Activated T-helper 2 cell treated with anti-CD3 and anti-CD28 coated beads, Interferon-gamma antibody, Interleukin-2, Interleukin-4, amounts not matched to agents 10 μg/mL and 5 μg/mL and 100 μg/mL, durations not matched to agents 14 hours and 24 hours and 36 hours (primary cell): Measurements from ENCODE around the gene VWA5B2. TPM values are rescaled to one million over a fixed set of nuclear protein-coding genes. Genes with fewer than 3 reads are reported as not detected.

ENCODE experiments used
- DNase-seq: peaks from one replicate; pipeline ENCODE4 v3.0.0; 2021; ENCODE audit warnings: low spot score
- H3K27ac Mint-ChIP-seq: one replicate; pipeline ENCODE4 v1.8.0; 2021; ENCODE audit warnings: mixed read lengths
- H3K27me3 Mint-ChIP-seq: one replicate; pipeline ENCODE4 v1.8.0; 2021; ENCODE audit warnings: low read depth, mixed read lengths
- H3K36me3 Mint-ChIP-seq: one replicate; pipeline ENCODE4 v1.8.0; 2021; ENCODE audit warnings: low read depth, mixed read lengths
- H3K4me1 Mint-ChIP-seq: one replicate; pipeline ENCODE4 v1.8.0; 2021; ENCODE audit warnings: low read depth, mixed read lengths
- H3K4me3 Mint-ChIP-seq: one replicate; pipeline ENCODE4 v1.8.0; 2021; ENCODE audit warnings: low read depth, mild to moderate bottlenecking, moderate library complexity, mixed read lengths
- H3K9me3 Mint-ChIP-seq: one replicate; pipeline ENCODE4 v1.8.0; 2021; ENCODE audit warnings: mixed read lengths
- intact Hi-C: fragments of 100-400 bp; cut with micrococcal nuclease; formaldehyde crosslinking; loops from one replicate; pipeline ENCODE4 v1.15.1; 2023
- total RNA-seq: library from RNA; stranded (reverse); gene quantifications from 2 replicates; pipeline ENCODE4 v1.2.3, GENCODE V29; 2022

Gene VWA5B2
- 0.11 TPM in 1 of 2 replicates, not detected in the other for total RNA-seq

- Mint-ChIP-seq H3K36me3 (no peaks in the 10 kb centered on the region), H3K4me3 (peak within 1 kb of the TSS; percentile 61), H3K27me3 (peaks cover 53% of the 10 kb centered on the region), H3K27ac (no peak within 1 kb of the TSS), H3K4me1 (peaks cover 6% of the 10 kb centered on the region), H3K9me3 (no peaks in the 10 kb centered on the region)
- DNase-seq: peak; percentile 54
- intact Hi-C loops: no loop called here
Measured at GRCh38 chr3:184229394-184230080, at the start of gene VWA5B2. Gene VWA5B2 (plus strand): TSS chr3:184229585. CDS start chr3:184230529, 944 bp downstream.

- intact Hi-C loops: no loop called here
- H3K36me3 Mint-ChIP-seq: peaks cover 80% of the 10 kb centered on the region
- peaks cover 18% of the 10 kb centered on the region for H3K4me1 Mint-ChIP-seq
- H3K27ac Mint-ChIP-seq: no peak overlapping the region
- no peaks in the 10 kb centered on the region for H3K27me3 Mint-ChIP-seq
- no peaks in the 10 kb centered on the region for H3K9me3 Mint-ChIP-seq
- DNase-seq: no peak
- no peak overlapping the region for H3K4me3 Mint-ChIP-seq
Measured at GRCh38 chr3:184180165-184180564, 49.2 kb upstream of the VWA5B2 start.

GRCh38 chr3:184181596-184181995 is 47.8 kb upstream of the VWA5B2 start:
- H3K27me3 Mint-ChIP-seq: no peaks in the 10 kb centered on the region
- peaks cover 11% of the 10 kb centered on the region for H3K4me1 Mint-ChIP-seq
- H3K4me3 Mint-ChIP-seq: no peak overlapping the region
- H3K27ac Mint-ChIP-seq: no peak overlapping the region
- intact Hi-C loops: no loop called here
- DNase-seq: no peak
- no peaks in the 10 kb centered on the region for H3K9me3 Mint-ChIP-seq
- peaks cover 71% of the 10 kb centered on the region for H3K36me3 Mint-ChIP-seq

DNA sequence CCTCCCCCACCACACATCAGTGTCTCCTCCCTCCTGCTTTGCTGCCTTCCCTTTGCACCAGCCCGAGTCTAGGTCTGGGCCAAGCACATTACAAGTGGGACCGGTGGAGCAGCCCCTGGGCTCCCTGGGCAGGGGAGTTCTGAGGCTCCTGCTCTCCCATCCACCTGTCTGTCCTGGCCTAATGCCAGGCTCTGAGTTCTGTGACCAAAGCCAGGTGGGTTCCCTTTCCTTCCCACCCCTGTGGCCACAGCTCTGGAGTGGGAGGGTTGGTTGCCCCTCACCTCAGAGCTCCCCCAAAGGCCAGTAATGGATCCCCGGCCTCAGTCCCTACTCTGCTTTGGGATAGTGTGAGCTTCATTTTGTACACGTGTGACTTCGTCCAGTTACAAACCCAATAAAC is 45.7 kb upstream of the VWA5B2 start:
- DNase-seq: no peak
- intact Hi-C loops: no loop called here
- Mint-ChIP-seq H3K4me1 (peaks cover 18% of the 10 kb centered on the region), H3K36me3 (peaks cover 76% of the 10 kb centered on the region), H3K27me3 (no peaks in the 10 kb centered on the region), H3K27ac (no peak overlapping the region), H3K4me3 (no peak overlapping the region), H3K9me3 (no peaks in the 10 kb centered on the region)

GRCh38 chr3:184184546-184185230 is 44.7 kb upstream of the VWA5B2 start:
- Mint-ChIP-seq H3K4me3 (peak overlapping the region; percentile 94), H3K9me3 (no peaks in the 10 kb centered on the region), H3K27ac (peak overlapping the region; percentile 93), H3K4me1 (peaks cover 18% of the 10 kb centered on the region), H3K27me3 (no peaks in the 10 kb centered on the region), H3K36me3 (peaks cover 74% of the 10 kb centered on the region)
- intact Hi-C loops: no loop called here
- DNase-seq: no peak

DNA sequence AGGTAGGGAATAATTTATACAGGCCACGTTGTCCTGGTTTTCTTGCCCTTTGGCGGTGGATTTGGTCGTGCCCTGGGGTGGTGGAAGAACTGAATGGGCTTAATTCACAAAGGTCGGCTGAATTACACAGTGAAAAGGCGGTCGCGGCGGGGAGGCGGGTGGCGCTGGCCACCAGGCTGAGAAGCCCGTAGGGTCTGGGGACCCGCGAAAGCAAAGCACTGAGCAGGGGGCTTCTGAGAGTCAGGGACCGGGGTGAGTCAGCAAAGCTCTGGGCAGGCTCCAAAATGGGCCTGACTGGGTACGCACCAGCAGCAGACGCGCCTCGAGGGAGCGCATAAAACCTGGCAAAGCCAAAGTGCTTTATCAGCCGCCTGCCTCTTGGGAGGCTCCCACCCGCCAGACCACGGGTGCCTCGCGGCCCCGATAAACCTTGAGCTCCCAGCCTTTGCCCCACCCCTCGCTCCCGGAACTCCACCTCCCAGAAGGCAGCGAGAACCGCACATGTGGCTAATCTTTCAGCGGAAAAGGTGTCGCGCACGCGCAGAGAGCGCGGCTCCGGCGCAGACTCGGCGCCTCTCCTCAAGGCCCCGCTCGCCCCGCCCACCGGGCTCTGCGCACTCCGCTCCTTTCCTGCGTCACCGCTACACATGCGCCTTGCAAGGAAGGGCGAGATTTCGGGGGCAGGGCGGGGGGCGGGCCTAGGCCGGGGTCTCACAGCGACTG is 43.8 kb upstream of the VWA5B2 start:
- H3K36me3 Mint-ChIP-seq: peaks cover 73% of the 10 kb centered on the region
- H3K27ac Mint-ChIP-seq: peak overlapping the region; percentile 93
- peak; percentile 99 for DNase-seq
- peak overlapping the region; percentile 94 for H3K4me3 Mint-ChIP-seq
- H3K4me1 Mint-ChIP-seq: peaks cover 18% of the 10 kb centered on the region
- intact Hi-C loops: loop anchor here (1.0 kb wide), 5 partner anchors 11 to 114 kb away; partner anchors contain the start of genes AP2M1, DVL3, EEF1AKMT4 and EIF2B5
- no peaks in the 10 kb centered on the region for H3K27me3 Mint-ChIP-seq
- no peaks in the 10 kb centered on the region for H3K9me3 Mint-ChIP-seq

- intact Hi-C loops: loop anchor here (1.0 kb wide), 5 partner anchors 12 to 113 kb away; partner anchors contain the start of genes AP2M1, DVL3, EEF1AKMT4 and EIF2B5
- Mint-ChIP-seq H3K36me3 (peaks cover 71% of the 10 kb centered on the region), H3K9me3 (no peaks in the 10 kb centered on the region), H3K4me1 (peaks cover 18% of the 10 kb centered on the region), H3K27ac (peak within 1 kb of the TSS; percentile 93), H3K27me3 (no peaks in the 10 kb centered on the region), H3K4me3 (peak within 1 kb of the TSS; percentile 94)
- no peak for DNase-seq
Measured at GRCh38 chr3:184186184-184186901, 43.0 kb upstream of the VWA5B2 start, which contains the start of gene ABCF3. Gene ABCF3 (plus strand): TSS chr3:184186199. CDS start chr3:184186208, 9 bp downstream.

- intact Hi-C loops: loop anchor here (1.0 kb wide), 5 partner anchors 13 to 112 kb away; partner anchors contain the start of genes AP2M1, DVL3, EEF1AKMT4 and EIF2B5
- H3K4me3 Mint-ChIP-seq: peak overlapping the region; percentile 94
- H3K36me3 Mint-ChIP-seq: peaks cover 66% of the 10 kb centered on the region
Measured at GRCh38 chr3:184186902-184187207, 42.5 kb upstream of the VWA5B2 start.

GRCh38 chr3:184188080-184188479 is 41.3 kb upstream of the VWA5B2 start:
- intact Hi-C loops: no loop called here
- Mint-ChIP-seq H3K4me3 (no peak overlapping the region), H3K4me1 (peaks cover 18% of the 10 kb centered on the region), H3K36me3 (peaks cover 66% of the 10 kb centered on the region), H3K9me3 (no peaks in the 10 kb centered on the region), H3K27ac (no peak overlapping the region), H3K27me3 (no peaks in the 10 kb centered on the region)
- no peak for DNase-seq

More at GRCh38 chr3:184186902-184187207, 42.5 kb upstream of the VWA5B2 start:
- Mint-ChIP-seq H3K27me3 (no peaks in the 10 kb centered on the region), H3K9me3 (no peaks in the 10 kb centered on the region), H3K4me1 (peaks cover 18% of the 10 kb centered on the region), H3K27ac (peak overlapping the region; percentile 1)
- no peak for DNase-seq

DNA sequence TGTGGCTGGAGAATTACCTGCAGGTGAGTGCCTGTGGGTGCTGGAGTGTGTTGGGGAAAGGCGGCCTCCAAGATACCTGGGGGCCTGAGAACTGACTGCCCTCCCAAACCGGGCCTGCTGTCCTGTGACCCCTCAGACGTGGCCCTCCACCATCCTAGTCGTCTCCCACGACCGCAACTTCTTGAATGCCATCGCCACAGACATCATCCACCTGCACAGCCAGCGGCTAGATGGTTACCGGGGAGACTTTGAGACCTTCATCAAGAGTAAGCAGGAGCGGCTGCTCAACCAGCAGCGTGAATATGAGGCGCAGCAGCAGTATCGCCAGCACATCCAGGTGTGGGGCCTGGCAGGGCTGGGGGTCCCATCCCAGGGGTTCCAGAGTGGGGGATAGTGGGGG is 40.0 kb upstream of the VWA5B2 start:
- Mint-ChIP-seq H3K36me3 (peaks cover 65% of the 10 kb centered on the region), H3K4me1 (peaks cover 18% of the 10 kb centered on the region), H3K4me3 (no peak overlapping the region), H3K27ac (no peak overlapping the region), H3K27me3 (no peaks in the 10 kb centered on the region), H3K9me3 (no peaks in the 10 kb centered on the region)
- DNase-seq: no peak
- intact Hi-C loops: no loop called here

- Mint-ChIP-seq H3K9me3 (no peaks in the 10 kb centered on the region), H3K27ac (no peak overlapping the region), H3K36me3 (peaks cover 56% of the 10 kb centered on the region), H3K27me3 (no peaks in the 10 kb centered on the region), H3K4me1 (no peaks in the 10 kb centered on the region), H3K4me3 (no peak overlapping the region)
- intact Hi-C loops: no loop called here
- DNase-seq: no peak
Measured at GRCh38 chr3:184192889-184193288, 36.5 kb upstream of the VWA5B2 start.

- no peak overlapping the region for H3K27ac Mint-ChIP-seq
Measured at GRCh38 chr3:184193991-184194539, 35.3 kb upstream of the VWA5B2 start.

More at GRCh38 chr3:184193991-184194539, 35.3 kb upstream of the VWA5B2 start:
- no peaks in the 10 kb centered on the region for H3K9me3 Mint-ChIP-seq
- no peaks in the 10 kb centered on the region for H3K4me1 Mint-ChIP-seq
- H3K27me3 Mint-ChIP-seq: no peaks in the 10 kb centered on the region
- intact Hi-C loops: no loop called here
- no peak for DNase-seq
- H3K36me3 Mint-ChIP-seq: peaks cover 46% of the 10 kb centered on the region
- H3K4me3 Mint-ChIP-seq: no peak overlapping the region
